Thyroid gland (tissue), 4 donors: ENCODE results near the gene SPACA6.

Source experiments
- CTCF ChIP-seq, 6 experiments: fragments of 200-600 bp in 3 of 6; fragments of 450-650 bp in 3 of 6; sonication (generic) in 3 of 6; IDR thresholded peaks; one replicate each; pipeline ENCODE4 v1.5.1; 2016 to 2019; ENCODE audit warnings: antibody characterized with exemption in 6 of 6, mild to moderate bottlenecking in 2 of 6, inconsistent platforms in 1 of 6, moderate library complexity in 1 of 6
- POLR2A ChIP-seq, 2 donors: fragments of 450-650 bp; IDR thresholded peaks; one replicate each; pipeline ENCODE4 v1.6.1; 2017; ENCODE audit warnings: antibody characterized with exemption in 2 of 2, mild to moderate bottlenecking in 2 of 2, moderate library complexity in 1 of 2

DNA sequence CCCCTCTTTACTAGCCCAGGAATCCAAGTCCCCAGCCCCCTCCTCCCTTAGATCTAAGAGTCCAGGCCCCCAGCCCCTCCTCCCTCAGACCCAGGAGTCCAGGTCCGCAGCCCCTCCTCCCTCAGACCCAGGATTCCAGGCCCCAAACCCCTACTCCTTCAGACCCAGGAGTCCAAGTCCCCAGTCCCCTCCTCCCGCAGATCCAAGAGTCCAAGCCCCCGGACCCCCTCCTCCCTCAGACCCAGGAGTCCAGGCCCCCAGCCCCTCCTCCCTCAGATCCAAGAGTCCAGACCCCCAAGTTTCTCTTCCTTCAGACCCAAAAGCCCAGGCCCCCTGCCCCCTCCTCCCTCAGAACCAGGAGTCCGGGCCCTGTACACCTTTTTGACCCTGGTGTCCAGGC is 11.5 kb downstream of the SPACA6 start:
- TF ChIP-seq POLR2A (IDR thresholded peaks at IDR 0.05) (no peak), CTCF (IDR thresholded peaks at IDR 0.05) (no peak)
